Measurements from ENCODE around the gene GPRC5A.
A peak's percentile ranks its signal among the peaks of the same experiment; 100 is the strongest.

Gene GPRC5A

DNA sequence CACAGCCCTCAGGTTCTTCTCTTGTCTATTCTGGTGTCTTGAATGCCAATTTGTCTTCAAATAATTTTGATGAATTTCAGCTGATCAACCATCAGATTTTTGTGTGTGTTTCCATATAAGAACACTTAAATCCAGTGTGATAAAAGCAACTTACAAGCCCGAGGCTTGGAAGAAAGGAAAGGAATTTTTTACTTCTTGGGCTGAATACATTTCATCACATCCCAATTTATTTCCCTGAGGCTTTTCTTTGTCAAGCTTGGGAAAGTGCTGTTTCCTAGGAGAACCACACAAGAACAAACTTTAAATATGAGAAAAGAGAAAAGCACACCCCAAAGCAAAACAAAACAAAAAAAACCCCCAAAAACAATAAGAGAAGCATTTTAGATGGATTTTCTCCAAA, 34.0 kb downstream of the GPRC5A start:
- peaks cover 12% of the 10 kb centered on the region for H3K9me3 ChIP-seq (ENCODE audit: control insufficient read depth, low read length)
- no CpG with 5 or more reads among the region's 1 CpG for WGBS, 2 experiments (ENCODE audit: insufficient coverage in 2 of 2)
- H3K4me3 ChIP-seq (ENCODE audit: extremely low read depth, insufficient read depth, low read length, poor library complexity, severe bottlenecking) = no peak overlapping the region
- H3K4me1 ChIP-seq (ENCODE audit: control insufficient read depth, insufficient read depth, low read length, poor library complexity, severe bottlenecking) = peaks cover 15% of the 10 kb centered on the region
- H3K27ac ChIP-seq (ENCODE audit: low read depth, low read length, severe bottlenecking) = no peak overlapping the region
- H3K36me3 ChIP-seq (ENCODE audit: control insufficient read depth, insufficient read depth, low read length) = peaks cover 11% of the 10 kb centered on the region

GRCh38 chr12:12926571-12927071, 35.3 kb downstream of the GPRC5A start:
- Histone ChIP-seq H3K4me3 (ENCODE audit: extremely low read depth, insufficient read depth, low read length, poor library complexity, severe bottlenecking) (no peak overlapping the region), H3K36me3 (ENCODE audit: control insufficient read depth, insufficient read depth, low read length) (peaks cover 15% of the 10 kb centered on the region), H3K4me1 (ENCODE audit: control insufficient read depth, insufficient read depth, low read length, poor library complexity, severe bottlenecking) (peaks cover 15% of the 10 kb centered on the region), H3K9me3 (ENCODE audit: control insufficient read depth, low read length) (peaks cover 16% of the 10 kb centered on the region), H3K27ac (ENCODE audit: low read depth, low read length, severe bottlenecking) (peak overlapping the region; percentile 66)
- WGBS, 2 experiments (ENCODE audit: insufficient coverage in 2 of 2) = 96 to 98% methylated on average over 16 to 18 of the region's 18 CpGs

GRCh38 chr12:12927211-12928079, 36.1 kb downstream of the GPRC5A start:
- peak overlapping the region; percentile 66 for H3K27ac ChIP-seq (ENCODE audit: low read depth, low read length, severe bottlenecking)
- H3K36me3 ChIP-seq (ENCODE audit: control insufficient read depth, insufficient read depth, low read length) = peaks cover 15% of the 10 kb centered on the region
- 41 to 50% methylated on average over 20 to 21 of the region's 27 CpGs for WGBS, 2 experiments (ENCODE audit: insufficient coverage in 2 of 2)
- H3K9me3 ChIP-seq (ENCODE audit: control insufficient read depth, low read length) = peaks cover 16% of the 10 kb centered on the region
- H3K4me3 ChIP-seq (ENCODE audit: extremely low read depth, insufficient read depth, low read length, poor library complexity, severe bottlenecking) = peak overlapping the region; percentile 46
- H3K4me1 ChIP-seq (ENCODE audit: control insufficient read depth, insufficient read depth, low read length, poor library complexity, severe bottlenecking) = peaks cover 15% of the 10 kb centered on the region

GRCh38 chr12:12929696-12930095, 38.3 kb downstream of the GPRC5A start:
- H3K4me3 ChIP-seq (ENCODE audit: extremely low read depth, insufficient read depth, low read length, poor library complexity, severe bottlenecking) = no peak overlapping the region
- 90 to 91% methylated on average over 5 to 6 of the region's 6 CpGs for WGBS, 2 experiments (ENCODE audit: insufficient coverage in 2 of 2)

DNA sequence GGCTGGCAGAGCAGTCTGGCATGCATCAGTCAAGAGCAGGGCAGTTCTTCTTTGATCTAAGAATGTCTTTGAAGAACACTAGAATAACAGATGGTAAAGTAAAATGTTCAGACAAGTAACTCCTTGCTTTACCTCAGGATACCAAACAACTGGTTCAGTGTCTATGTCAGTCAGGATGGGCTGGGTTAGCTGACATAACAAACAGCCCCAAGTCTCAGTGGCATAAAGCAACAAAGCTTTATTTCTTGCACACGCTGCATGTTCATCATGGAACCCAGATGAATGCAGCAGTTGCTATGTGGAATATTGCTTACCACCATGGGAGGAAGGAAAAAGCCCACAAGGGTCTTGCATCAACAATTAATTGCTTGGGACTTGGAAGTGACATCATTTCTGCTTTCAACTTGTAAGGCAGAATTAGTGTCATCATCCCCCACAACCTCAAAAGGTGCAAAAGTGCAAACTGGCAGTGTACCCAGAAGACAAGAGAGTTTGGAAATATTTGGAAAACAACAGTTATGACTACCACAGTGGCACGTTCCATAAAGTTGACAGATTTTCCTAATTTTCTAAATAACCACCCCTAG, 39.4 kb downstream of the GPRC5A start:
- Histone ChIP-seq H3K27ac (ENCODE audit: low read depth, low read length, severe bottlenecking) (no peak overlapping the region), H3K4me1 (ENCODE audit: control insufficient read depth, insufficient read depth, low read length, poor library complexity, severe bottlenecking) (peaks cover 25% of the 10 kb centered on the region), H3K9me3 (ENCODE audit: control insufficient read depth, low read length) (peaks cover 16% of the 10 kb centered on the region), H3K36me3 (ENCODE audit: control insufficient read depth, insufficient read depth, low read length) (peaks cover 15% of the 10 kb centered on the region), H3K4me3 (ENCODE audit: extremely low read depth, insufficient read depth, low read length, poor library complexity, severe bottlenecking) (no peak overlapping the region)
- 100% methylated on average over 1 of the region's 2 CpGs; no CpG with 5 or more reads in 1 of the 2 experiments for WGBS, 2 experiments (ENCODE audit: insufficient coverage in 2 of 2)

More at GRCh38 chr12:12929696-12930095, 38.3 kb downstream of the GPRC5A start:
- Histone ChIP-seq H3K27ac (ENCODE audit: low read depth, low read length, severe bottlenecking) (no peak overlapping the region), H3K36me3 (ENCODE audit: control insufficient read depth, insufficient read depth, low read length) (peaks cover 15% of the 10 kb centered on the region), H3K4me1 (ENCODE audit: control insufficient read depth, insufficient read depth, low read length, poor library complexity, severe bottlenecking) (peaks cover 26% of the 10 kb centered on the region), H3K9me3 (ENCODE audit: control insufficient read depth, low read length) (peaks cover 16% of the 10 kb centered on the region)

DNA sequence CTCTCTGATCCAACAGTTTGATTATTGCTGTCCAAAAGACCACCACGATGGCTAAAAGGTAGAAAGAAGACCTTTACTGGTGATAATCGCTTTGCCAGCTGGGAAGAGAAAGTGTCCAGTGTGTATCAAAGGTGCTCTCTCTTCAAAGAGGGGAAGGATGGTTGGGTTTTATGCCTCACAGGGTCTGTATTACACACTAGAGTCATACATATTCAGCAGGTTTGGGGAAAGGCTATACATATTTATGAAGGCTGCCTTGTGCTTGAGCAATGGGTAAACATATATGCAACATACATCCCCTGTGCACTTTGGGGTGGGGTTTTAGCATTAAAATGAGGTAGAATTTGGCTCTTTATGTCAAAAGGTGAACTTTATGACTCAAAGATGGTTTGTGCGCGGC, 42.4 kb downstream of the GPRC5A start:
- 84 to 96% methylated on average over 3 to 4 of the region's 4 CpGs for WGBS, 2 experiments (ENCODE audit: insufficient coverage in 2 of 2)
- Histone ChIP-seq H3K4me1 (ENCODE audit: control insufficient read depth, insufficient read depth, low read length, poor library complexity, severe bottlenecking) (peaks cover 16% of the 10 kb centered on the region), H3K9me3 (ENCODE audit: control insufficient read depth, low read length) (peaks cover 8% of the 10 kb centered on the region), H3K27ac (ENCODE audit: low read depth, low read length, severe bottlenecking) (peak overlapping the region; percentile 51), H3K36me3 (ENCODE audit: control insufficient read depth, insufficient read depth, low read length) (peaks cover 15% of the 10 kb centered on the region), H3K4me3 (ENCODE audit: extremely low read depth, insufficient read depth, low read length, poor library complexity, severe bottlenecking) (no peak overlapping the region)

- H3K9me3 ChIP-seq (ENCODE audit: control insufficient read depth, low read length) = peaks cover 8% of the 10 kb centered on the region
- WGBS, 2 experiments (ENCODE audit: insufficient coverage in 2 of 2) = 82 to 88% methylated on average over 3 to 7 of the region's 8 CpGs
- H3K36me3 ChIP-seq (ENCODE audit: control insufficient read depth, insufficient read depth, low read length) = peaks cover 12% of the 10 kb centered on the region
- peak overlapping the region; percentile 51 for H3K27ac ChIP-seq (ENCODE audit: low read depth, low read length, severe bottlenecking)
- H3K4me1 ChIP-seq (ENCODE audit: control insufficient read depth, insufficient read depth, low read length, poor library complexity, severe bottlenecking) = peaks cover 20% of the 10 kb centered on the region
- H3K4me3 ChIP-seq (ENCODE audit: extremely low read depth, insufficient read depth, low read length, poor library complexity, severe bottlenecking) = no peak overlapping the region
Measured at GRCh38 chr12:12934556-12934955, 43.2 kb downstream of the GPRC5A start.

DNA sequence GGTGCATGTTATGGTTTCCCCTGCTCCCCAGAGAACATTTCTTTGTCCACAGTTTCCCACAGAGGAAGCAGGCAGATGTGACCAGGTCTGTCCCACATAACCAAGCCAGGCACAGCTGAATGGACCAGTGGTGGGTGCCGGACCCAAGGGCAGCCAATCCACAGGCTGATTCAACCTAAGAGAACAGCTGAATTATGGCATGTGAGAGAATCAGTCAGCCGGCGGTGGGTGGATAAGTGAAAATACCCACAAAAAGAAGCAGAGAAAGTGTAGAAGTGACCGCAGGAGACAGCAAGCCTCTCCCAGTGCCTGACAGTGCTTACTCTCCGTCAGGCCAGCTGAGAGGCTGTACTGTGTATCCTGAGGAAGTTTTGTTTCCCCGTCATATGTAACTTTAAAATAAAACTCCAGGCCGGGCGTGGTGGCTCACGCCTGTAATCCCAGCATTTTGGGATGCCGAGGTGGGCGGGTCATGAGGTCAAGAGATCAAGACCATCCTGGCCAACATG, 45.7 kb downstream of the GPRC5A start:
- Histone ChIP-seq H3K4me1 (ENCODE audit: control insufficient read depth, insufficient read depth, low read length, poor library complexity, severe bottlenecking) (peaks cover 20% of the 10 kb centered on the region), H3K4me3 (ENCODE audit: extremely low read depth, insufficient read depth, low read length, poor library complexity, severe bottlenecking) (no peak overlapping the region), H3K9me3 (ENCODE audit: control insufficient read depth, low read length) (no peaks in the 10 kb centered on the region), H3K27ac (ENCODE audit: low read depth, low read length, severe bottlenecking) (no peak overlapping the region), H3K36me3 (ENCODE audit: control insufficient read depth, insufficient read depth, low read length) (no peaks in the 10 kb centered on the region)
- WGBS, 2 experiments (ENCODE audit: insufficient coverage in 2 of 2) = 92 to 99% methylated on average over 10 to 11 of the region's 11 CpGs

GRCh38 chr12:12938541-12938940, 47.2 kb downstream of the GPRC5A start:
- WGBS, 2 experiments (ENCODE audit: insufficient coverage in 2 of 2) = 83 to 84% methylated on average over 3 to 4 of the region's 5 CpGs
- Histone ChIP-seq H3K36me3 (ENCODE audit: control insufficient read depth, insufficient read depth, low read length) (no peaks in the 10 kb centered on the region), H3K4me3 (ENCODE audit: extremely low read depth, insufficient read depth, low read length, poor library complexity, severe bottlenecking) (no peak overlapping the region), H3K9me3 (ENCODE audit: control insufficient read depth, low read length) (no peaks in the 10 kb centered on the region), H3K4me1 (ENCODE audit: control insufficient read depth, insufficient read depth, low read length, poor library complexity, severe bottlenecking) (peaks cover 20% of the 10 kb centered on the region), H3K27ac (ENCODE audit: low read depth, low read length, severe bottlenecking) (no peak overlapping the region)

DNA sequence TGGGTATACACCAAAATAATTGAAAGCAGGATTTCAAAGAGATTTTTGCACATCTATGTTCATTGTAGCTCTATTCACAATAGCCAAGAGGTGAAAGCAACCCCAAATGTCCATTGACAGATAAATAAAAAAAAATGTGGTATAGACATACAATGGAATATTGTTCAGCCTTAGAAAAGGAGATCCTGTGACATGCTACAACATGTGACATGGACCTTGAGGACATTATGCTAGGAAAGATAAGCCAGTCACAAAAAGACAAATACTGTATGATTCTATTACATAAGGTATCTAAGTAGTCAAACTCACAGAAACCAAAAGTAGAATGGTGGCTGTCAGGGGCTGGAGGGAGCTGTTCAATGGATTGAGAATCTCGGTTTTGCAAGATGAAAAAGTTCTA, 48.5 kb downstream of the GPRC5A start:
- Histone ChIP-seq H3K27ac (ENCODE audit: low read depth, low read length, severe bottlenecking) (no peak overlapping the region), H3K36me3 (ENCODE audit: control insufficient read depth, insufficient read depth, low read length) (no peaks in the 10 kb centered on the region), H3K9me3 (ENCODE audit: control insufficient read depth, low read length) (no peaks in the 10 kb centered on the region), H3K4me1 (ENCODE audit: control insufficient read depth, insufficient read depth, low read length, poor library complexity, severe bottlenecking) (peaks cover 7% of the 10 kb centered on the region), H3K4me3 (ENCODE audit: extremely low read depth, insufficient read depth, low read length, poor library complexity, severe bottlenecking) (no peak overlapping the region)
- WGBS, 2 experiments (ENCODE audit: insufficient coverage in 2 of 2) = no CpG with 5 or more reads among the region's 1 CpG
